K562 (cell line): Measurements from ENCODE around the gene RALGAPB. TPM values are rescaled to one million over a fixed set of nuclear protein-coding genes. Genes with fewer than 3 reads are reported as not detected.

ENCODE experiments used
- ATAC-seq: fragments of 200-7000 bp; cut with Tn5 transposase; 3 replicates; pipeline ENCODE4 v1.9.1; 2020; ENCODE audit warnings: moderate library complexity
- BruUV-seq: library from RNA; stranded (reverse); fragments of 400-500 nt; replicated peaks from 2 replicates; lab custom pipeline; 2021; lab: Mats Ljungman, UMichigan
- CTCF ChIA-PET: fragments of 300-600 bp; formaldehyde crosslinking; extraction: SDS; loops from one replicate; lab custom pipeline; 2021; ENCODE audit warnings: low intra/inter-chr PET ratio; lab: Yijun Ruan, JAX
- POLR2A ChIA-PET: fragments of 300-600, 350-650 bp; sonication (Branson Sonifier 250); formaldehyde crosslinking; extraction: SDS; loops from one replicate; lab custom pipeline; 2021; ENCODE audit warnings: antibody characterized with exemption, inconsistent platforms; lab: Yijun Ruan, JAX
- DNase-seq, 4 experiments: peaks; one replicate each; pipeline versions ENCODE4 v3.0.0 to v3.0.0-alpha.2; 2011 to 2018; ENCODE audit warnings: low spot score in 3 of 4, mixed read lengths in 3 of 4; ENCODE audit errors: extremely low read depth in 1 of 4
- FAIRE-seq: peaks from 2 replicates; lab custom pipeline; 2011; peaks lifted over from hg19 to GRCh38; lab: Jason Lieb, UNC
- H2AFZ ChIP-seq: 2 replicates; pipeline ENCODE4 v1.6.0; 2011; ENCODE audit warnings: low read depth, low read length, control low read depth, inconsistent platforms
- H3K27ac ChIP-seq: fragments of 200-600 bp; 3 replicates; pipeline ENCODE4 v1.8.0; 2011; ENCODE audit warnings: low read depth, mild to moderate bottlenecking, control low read depth, inconsistent platforms, low read length, moderate library complexity, mixed read lengths; ENCODE audit errors: extremely low read depth
- H3K27me3 ChIP-seq, 2 experiments: fragments of 300-600 bp in 1 of 2; 2 replicates in 1 of 2; 3 replicates in 1 of 2; pipeline versions ENCODE4 v1.6.0 to v1.8.0; 2011; ENCODE audit warnings: inconsistent platforms in 2 of 2, low read length in 2 of 2, mild to moderate bottlenecking in 1 of 2, mixed read lengths in 1 of 2, moderate library complexity in 1 of 2; ENCODE audit not compliant: control insufficient read depth in 2 of 2, insufficient read depth in 2 of 2
- H3K36me3 ChIP-seq: fragments of 300-600 bp; 3 replicates; pipeline ENCODE4 v1.8.0; 2011; ENCODE audit warnings: mild to moderate bottlenecking, low read length, inconsistent platforms; ENCODE audit not compliant: control insufficient read depth, insufficient read depth
- H3K4me1 ChIP-seq, 2 experiments: fragments of 200-600 bp in 1 of 2; replicated peaks in 1 of 2; 2 replicates in 1 of 2; 3 replicates in 1 of 2; pipeline versions ENCODE4 v1.5.1 to v1.8.0; 2011; ENCODE audit warnings: inconsistent platforms in 2 of 2, low read length in 2 of 2, mild to moderate bottlenecking in 1 of 2, mixed read lengths in 1 of 2, moderate library complexity in 1 of 2; ENCODE audit not compliant: control insufficient read depth in 2 of 2, insufficient read depth in 2 of 2
- H3K4me2 ChIP-seq: 2 replicates; pipeline ENCODE4 v1.6.1; 2011; ENCODE audit warnings: low read length, control low read depth, inconsistent platforms, mixed read lengths; ENCODE audit not compliant: insufficient read depth
- H3K4me3 ChIP-seq: fragments of 200-600 bp; sonication (generic), shearing (Covaris generic); 2 replicates; pipeline ENCODE4 v1.5.1; 2016; ENCODE audit warnings: control low read depth, inconsistent platforms
- H3K79me2 ChIP-seq: fragments of 200-600 bp; 3 replicates; pipeline ENCODE4 v1.8.0; 2011; ENCODE audit warnings: low read length, inconsistent platforms; ENCODE audit not compliant: control insufficient read depth, insufficient read depth
- H3K9ac ChIP-seq, 2 experiments: 2 replicates each; pipeline versions ENCODE4 v1.6.0 to v1.6.1; 2011; ENCODE audit warnings: low read depth in 2 of 2, low read length in 2 of 2, control low read depth in 1 of 2, inconsistent platforms in 1 of 2, mild to moderate bottlenecking in 1 of 2, mixed read lengths in 1 of 2; ENCODE audit not compliant: insufficient read depth in 1 of 2
- H3K9me1 ChIP-seq: one replicate; pipeline ENCODE4 v1.6.0; 2011; ENCODE audit warnings: inconsistent platforms, mild to moderate bottlenecking, low read length, moderate library complexity; ENCODE audit not compliant: control insufficient read depth, insufficient read depth
- H3K9me3 ChIP-seq: replicated peaks from 2 replicates; pipeline ENCODE4 v1.5.1; 2011; ENCODE audit warnings: low read depth, low read length, inconsistent platforms; ENCODE audit not compliant: control insufficient read depth, insufficient read depth
- H4K20me1 ChIP-seq: replicated peaks from 2 replicates; pipeline ENCODE4 v1.6.1; 2011; ENCODE audit warnings: low read length, inconsistent platforms, mixed read lengths; ENCODE audit not compliant: control insufficient read depth, insufficient read depth
- CAMTA2 ChIP-seq: fragments of 250-450 bp; sonication (Bioruptor Pico); conservative IDR thresholded peaks from 2 replicates; pipeline ENCODE4 v1.5.1; 2022
- CBFA2T3 ChIP-seq: fragments of 450-650 bp; IDR thresholded peaks from 2 replicates; pipeline ENCODE4 v1.6.1; 2017
- GATAD2B ChIP-seq: fragments of 450-650 bp; IDR thresholded peaks from 2 replicates; pipeline ENCODE4 v1.6.1; 2017; ENCODE audit warnings: mild to moderate bottlenecking, borderline replicate concordance
- IFI16 ChIP-seq: fragments of 250-450 bp; sonication (Bioruptor Pico); IDR thresholded peaks from 2 replicates; pipeline ENCODE4 v2.1.2; 2022; ENCODE audit warnings: mild to moderate bottlenecking, inconsistent platforms
- KDM5B ChIP-seq: fragments of 200-600 bp; sonication (generic); IDR thresholded peaks from 2 replicates; pipeline ENCODE4 v1.6.1; 2012; ENCODE audit warnings: low read depth, mild to moderate bottlenecking, moderate library complexity, low read length, control low read depth, inconsistent platforms; ENCODE audit not compliant: insufficient replicate concordance
- MEF2A ChIP-seq: IDR thresholded peaks from 2 replicates; pipeline ENCODE4 v1.6.1; 2011; ENCODE audit warnings: low read depth, mild to moderate bottlenecking, low read length, moderate library complexity; ENCODE audit not compliant: control insufficient read depth
- POLR2A ChIP-seq: fragments of 450-650 bp; conservative IDR thresholded peaks from 2 replicates; pipeline ENCODE4 v1.6.1; 2016
- SREBF1 ChIP-seq: fragments of 150-350 bp; IDR thresholded peaks from 2 replicates; pipeline ENCODE4 v1.6.1; 2014; ENCODE audit warnings: antibody characterized with exemption, low read depth, low read length, borderline replicate concordance
- SRF ChIP-seq, 2 experiments: fragments of 250-450, 450-650 bp in 1 of 2; sonication (Bioruptor Pico) in 1 of 2; sonication (generic) in 1 of 2; formaldehyde crosslinking; IDR thresholded peaks; 2 replicates each; pipeline versions ENCODE4 v1.5.0 to v1.5.1; 2020 to 2022; ENCODE audit warnings: mild to moderate bottlenecking in 1 of 2, missing genetic modification reagents in 1 of 2
- STAT5B ChIP-seq: fragments of 250-450 bp; sonication (Bioruptor Pico); IDR thresholded peaks from 2 replicates; pipeline ENCODE4 v1.8.0; 2021; ENCODE audit warnings: mild to moderate bottlenecking, inconsistent platforms
- TAF15 ChIP-seq: fragments of 200-400 bp; formaldehyde crosslinking; IDR thresholded peaks from 2 replicates; pipeline ENCODE4 v1.6.1; 2017; ENCODE audit warnings: mild to moderate bottlenecking, low read depth, low read length, moderate library complexity
- ZHX1 ChIP-seq: fragments of 150-350 bp; conservative IDR thresholded peaks from 2 replicates; pipeline ENCODE4 v1.6.1; 2014; ENCODE audit warnings: low read length
- ZNF124 ChIP-seq: sonication (generic); formaldehyde crosslinking; IDR thresholded peaks from 2 replicates; pipeline ENCODE4 v1.8.1; 2022; ENCODE audit warnings: missing genetic modification reagents
- ZNF551 ChIP-seq: fragments of 250-450 bp; sonication (Bioruptor Pico); IDR thresholded peaks from 2 replicates; pipeline ENCODE4 v1.5.0; 2021; ENCODE audit warnings: mild to moderate bottlenecking, moderate library complexity
- WGBS: fragments of 100-300 bp; shearing (Covaris generic); methylation state at CpG from one replicate; pipeline ENCODE4 v1.1.6; 2016; ENCODE audit warnings: low coverage, mixed read lengths; ENCODE audit not compliant: insufficient coverage; ENCODE audit errors: missing lambda C conversion rate; 5-methylcytosine and 5-hydroxymethylcytosine counted together
- in situ Hi-C: fragments of 300-500 bp; cut with MboI; formaldehyde crosslinking; loops from 4 replicates; pipeline ENCODE4 v1.15.0; 2018; ENCODE audit warnings: inconsistent platforms, mixed read lengths
- intact Hi-C: fragments of 100-400 bp; cut with micrococcal nuclease; formaldehyde crosslinking; loops from 2 replicates; pipeline ENCODE4 v1.14.2; 2022
- polyA plus RNA-seq, 8 experiments: library from polyadenylated mRNA; depleted of rRNA in 4 of 8; stranded (reverse) in 5 of 8; unstranded in 3 of 8; fragments of >200 nt; fragmentation: Nextera tagmentation in 2 of 8; fragmentation: Illumina TruSeq in 1 of 8; extraction: Ambion mirVana in 2 of 8; extraction: Trizol in 1 of 8; gene quantifications; 2 replicates each; pipeline versions ENCODE4 v1.2.1 to v1.2.3, GENCODE V29; 2011 to 2014; ENCODE audit warnings: inconsistent platforms in 1 of 8, missing spikeins in 1 of 8
- total RNA-seq, 7 experiments: library from RNA; depleted of rRNA in 6 of 7; stranded (reverse); fragments of >200 nt in 6 of 7; fragmentation: Illumina TruSeq in 2 of 7; extraction: Trizol in 2 of 7; gene quantifications; 2 replicates each; pipeline versions ENCODE4 v1.2.1 to v1.2.3, GENCODE V29; 2011 to 2021; ENCODE audit warnings: low replicate concordance in 1 of 7

The RALGAPB gene
- total and polyA plus RNA-seq, 9 of the 15 experiments (the other 6 are each of a cell fraction or from before 2014, with no cell fraction given) = 4.3 to 25.6 (median 13.6) TPM

- TF ChIP-seq POLR2A = 0 out of 2 replicates have a peak, but pooled peaks have one; percentile 13
- TF ChIP-seq MEF2A = no peak
- WGBS = 30% methylated on average over 7 of the region's 7 CpGs
- no peak overlapping the region for H2AFZ ChIP-seq
- no peak overlapping the region for H3K9ac ChIP-seq
- ATAC-seq (peak; percentile 34), DNase-seq (no peak), FAIRE-seq (no peak)
- no peaks in the 10 kb centered on the region for H3K9me1 ChIP-seq
- H3K27ac ChIP-seq = no peak overlapping the region
- in situ Hi-C loops = no loop called here
- H3K79me2 ChIP-seq = no peaks in the 10 kb centered on the region
- CTCF ChIA-PET = no interaction called here
- POLR2A ChIA-PET = interaction anchor here (0.6 to 1.5 kb wide), 2 partner anchors 10 to 40 kb away, joined by 3 to 4 read pairs; no protein-coding TSS in a partner anchor
- H3K4me3 ChIP-seq = no peak overlapping the region
- no TSS peak for BruUV-seq
- H3K9me3 ChIP-seq = no peaks in the 10 kb centered on the region
- H3K4me2 ChIP-seq = no peak overlapping the region
- peaks cover 0 to 3% of the 10 kb centered on the region in 2 experiments; a peak in 1 of 5 replicates for H3K4me1 ChIP-seq
- peaks cover 20% of the 10 kb centered on the region; the same call in 2 of the 3 replicates for H3K36me3 ChIP-seq
- intact Hi-C loops = no loop called here
- peaks cover 20 to 37% of the 10 kb centered on the region in 2 experiments for H3K27me3 ChIP-seq
- H4K20me1 ChIP-seq = no peaks in the 10 kb centered on the region
Measured at GRCh38 chr20:38579219-38579910, 106.7 kb downstream of the RALGAPB start.

- no peak for FAIRE-seq
- no peaks in the 10 kb centered on the region for H3K9me1 ChIP-seq
- peaks cover 14% of the 10 kb centered on the region; the same call in 1 of the 3 replicates for H3K36me3 ChIP-seq
- no peak overlapping the region for H3K9ac ChIP-seq
- ChIA-PET POLR2A (interaction anchor here (0.6 to 1.7 kb wide), 3 partner anchors 10 to 21 kb away, joined by 3 to 7 read pairs (median 4); no protein-coding TSS in a partner anchor), CTCF (no interaction called here)
- no peaks in the 10 kb centered on the region for H3K9me3 ChIP-seq
- in situ Hi-C loops (no loop called here), intact Hi-C loops (no loop called here)
- 21% methylated on average over 4 of the region's 4 CpGs for WGBS
- no peak overlapping the region for H3K27ac ChIP-seq
- no TSS peak for BruUV-seq
- H3K79me2 ChIP-seq = no peaks in the 10 kb centered on the region
- H3K4me3 ChIP-seq = no peak overlapping the region
- peaks cover 22 to 41% of the 10 kb centered on the region in 2 experiments for H3K27me3 ChIP-seq
- no peak overlapping the region for H3K4me2 ChIP-seq
- H2AFZ ChIP-seq = no peak overlapping the region
- ATAC-seq = no peak
- no peak for DNase-seq
- no peaks in the 10 kb centered on the region for H4K20me1 ChIP-seq
- peaks cover 0 to 3% of the 10 kb centered on the region in 2 experiments; a peak in 1 of 5 replicates for H3K4me1 ChIP-seq
- TF ChIP-seq ZNF551 = no peak
- TF ChIP-seq IFI16 (CRISPR knock-in tag) = no peak
- no peak for TF ChIP-seq CAMTA2 (CRISPR knock-in tag)
- TF ChIP-seq ZHX1 = no peak
- TF ChIP-seq KDM5B = no peak
- TF ChIP-seq GATAD2B = no peak
- no peak for TF ChIP-seq SRF (CRISPR knock-in tag; IDR thresholded peaks at IDR 0.05)
- TF ChIP-seq STAT5B (CRISPR knock-in tag) = no peak
- TF ChIP-seq TAF15 = no peak
- no peak for TF ChIP-seq SREBF1
- no peak for TF ChIP-seq ZNF124 (CRISPR knock-in tag)
- no peak for TF ChIP-seq CBFA2T3
Measured at GRCh38 chr20:38579921-38580320, 107.3 kb downstream of the RALGAPB start.
